Measurements from ENCODE around the gene SPATA6.

The SPATA6 gene

GRCh38 chr1:48498096-48498791, 26.2 kb upstream of the SPATA6 start:
- Histone ChIP-seq H3K4me3 (replicated peaks; ENCODE audit: low read depth, low read length) (no peak overlapping the region), H3K27me3 (replicated peaks; ENCODE audit: control insufficient read depth, insufficient read depth, low read length) (no peaks in the 10 kb centered on the region), H3K36me3 (ENCODE audit: control insufficient read depth, insufficient read depth, low read length) (no peaks in the 10 kb centered on the region)
- peak; percentile 27 for DNase-seq (ENCODE audit: extremely low read depth, insufficient read length)
- TF ChIP-seq CTCF (IDR thresholded peaks at IDR 0.05; ENCODE audit: insufficient read depth, low read length, poor library complexity, severe bottlenecking) = peak; percentile 97

DNA sequence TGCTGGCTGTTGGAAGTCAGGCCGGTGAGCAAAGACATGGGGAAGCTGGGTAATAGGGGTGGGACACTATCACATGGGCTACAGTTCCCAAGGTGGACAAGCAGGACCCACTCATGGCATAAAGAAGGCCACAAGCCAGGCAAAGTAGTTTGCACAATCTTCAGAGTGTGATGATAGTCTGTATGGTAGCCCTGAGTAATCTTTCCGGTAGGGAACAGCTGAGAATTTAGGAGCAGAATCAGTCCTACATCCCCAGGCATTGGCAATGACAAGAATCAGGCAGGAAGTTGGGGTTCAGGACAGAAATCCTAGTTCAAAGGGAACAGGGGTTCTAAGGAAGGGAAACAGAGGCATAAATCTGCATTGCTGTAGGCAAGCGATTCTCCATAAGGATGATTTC, 23.9 kb upstream of the SPATA6 start:
- no peaks in the 10 kb centered on the region for H3K27me3 ChIP-seq (replicated peaks; ENCODE audit: control insufficient read depth, insufficient read depth, low read length)
- no peak overlapping the region for H3K4me3 ChIP-seq (replicated peaks; ENCODE audit: low read depth, low read length)
- no peaks in the 10 kb centered on the region for H3K36me3 ChIP-seq (ENCODE audit: control insufficient read depth, insufficient read depth, low read length)
- DNase-seq (ENCODE audit: extremely low read depth, insufficient read length) = no peak
- no peak for TF ChIP-seq CTCF (IDR thresholded peaks at IDR 0.05; ENCODE audit: insufficient read depth, low read length, poor library complexity, severe bottlenecking)

- Histone ChIP-seq H3K36me3 (ENCODE audit: control insufficient read depth, insufficient read depth, low read length) (no peaks in the 10 kb centered on the region), H3K4me3 (replicated peaks; ENCODE audit: low read depth, low read length) (no peak overlapping the region), H3K27me3 (replicated peaks; ENCODE audit: control insufficient read depth, insufficient read depth, low read length) (no peaks in the 10 kb centered on the region)
- no peak for TF ChIP-seq CTCF (IDR thresholded peaks at IDR 0.05; ENCODE audit: insufficient read depth, low read length, poor library complexity, severe bottlenecking)
- no peak for DNase-seq (ENCODE audit: extremely low read depth, insufficient read length)
These were observed 23.2 kb upstream of the SPATA6 start for GRCh38 chr1:48495166-48495565.

DNA sequence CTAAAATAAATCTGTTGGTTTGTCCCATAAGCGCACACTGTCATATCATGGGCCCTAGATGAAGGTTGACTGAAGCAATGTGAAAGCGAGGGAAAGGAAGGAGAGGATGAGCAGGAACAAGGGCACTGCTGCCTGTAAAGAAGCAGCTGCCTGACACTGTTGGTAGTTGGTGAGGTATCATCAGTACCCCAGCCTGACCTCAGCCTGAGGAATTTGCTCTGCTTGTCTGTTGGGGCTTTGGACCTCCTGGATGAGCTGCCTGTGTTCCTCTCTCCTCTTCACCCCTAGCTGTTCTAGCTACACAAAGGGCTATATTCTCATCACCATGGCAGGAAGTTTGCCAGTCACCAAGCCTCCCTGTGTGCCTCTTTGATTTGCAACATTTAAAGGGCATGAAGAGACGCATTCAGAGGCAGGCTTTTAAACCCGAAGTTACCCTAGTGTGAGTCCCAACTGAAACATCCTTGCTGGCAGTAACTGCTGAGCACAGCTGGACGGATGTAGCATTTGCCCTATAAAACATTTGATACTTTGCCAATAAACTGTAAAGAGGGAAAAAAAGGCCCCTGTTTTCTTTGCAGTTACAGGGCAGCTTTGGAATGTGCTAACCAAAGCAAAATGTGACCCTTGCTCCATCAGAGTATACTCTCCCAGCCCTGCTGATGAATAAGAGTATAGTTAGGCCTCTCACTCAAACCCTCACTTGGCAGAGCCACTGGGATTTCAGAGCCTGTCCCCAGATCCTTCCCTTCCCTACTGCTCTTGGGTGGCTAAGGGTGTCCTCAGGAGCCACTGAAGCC, 22.2 kb upstream of the SPATA6 start:
- no peak for DNase-seq (ENCODE audit: extremely low read depth, insufficient read length)
- Histone ChIP-seq H3K4me3 (replicated peaks; ENCODE audit: low read depth, low read length) (no peak overlapping the region), H3K27me3 (replicated peaks; ENCODE audit: control insufficient read depth, insufficient read depth, low read length) (no peaks in the 10 kb centered on the region), H3K36me3 (ENCODE audit: control insufficient read depth, insufficient read depth, low read length) (no peaks in the 10 kb centered on the region)
- no peak for TF ChIP-seq CTCF (IDR thresholded peaks at IDR 0.05; ENCODE audit: insufficient read depth, low read length, poor library complexity, severe bottlenecking)

GRCh38 chr1:48493041-48493440, 21.0 kb upstream of the SPATA6 start:
- Histone ChIP-seq H3K36me3 (ENCODE audit: control insufficient read depth, insufficient read depth, low read length) (no peaks in the 10 kb centered on the region), H3K4me3 (replicated peaks; ENCODE audit: low read depth, low read length) (no peak overlapping the region), H3K27me3 (replicated peaks; ENCODE audit: control insufficient read depth, insufficient read depth, low read length) (no peaks in the 10 kb centered on the region)
- no peak for TF ChIP-seq CTCF (IDR thresholded peaks at IDR 0.05; ENCODE audit: insufficient read depth, low read length, poor library complexity, severe bottlenecking)
- no peak for DNase-seq (ENCODE audit: extremely low read depth, insufficient read length)

All from GM06990 (cell line).